Measurements from ENCODE around the gene FBN1. TPM values are rescaled to one million over a fixed set of nuclear protein-coding genes. Genes with fewer than 3 reads are reported as not detected.

Gene FBN1
- total and polyA plus RNA-seq, 2 of the 13 experiments (the other 11 are each of a cell fraction or from before 2014, with no cell fraction given): 1.5 to 3.0 TPM

- no peak for TF ChIP-seq ZNF563 (CRISPR knock-in tag; IDR thresholded peaks at IDR 0.05)
Measured at GRCh38 chr15:48463366-48463880, 182.1 kb downstream of the FBN1 start (continued).

GRCh38 chr15:48462688-48463087 is 182.8 kb downstream of the FBN1 start:
- no peak for FAIRE-seq
- BruUV-seq (replicated peaks): no TSS peak

GRCh38 chr15:48459571-48460442 is 185.7 kb downstream of the FBN1 start:
- Histone ChIP-seq H3K4me3 (replicated peaks in 1 of 3; ENCODE audit: insufficient read depth in 1 of 3, low read depth in 2 of 3, low read length in 3 of 3) (no peak overlapping the region), H3K27ac (ENCODE audit: extremely low read length, insufficient read depth, low read length) (no peak overlapping the region)
- no peak for DNase-seq (ENCODE audit: low spot score)

More at GRCh38 chr15:48462688-48463087, 182.8 kb downstream of the FBN1 start:
- no peaks in the 10 kb centered on the region for H3K27me3 ChIP-seq (ENCODE audit: control insufficient read depth in 1 of 2, insufficient read depth in 2 of 2, low read length in 2 of 2)
- no peaks in the 10 kb centered on the region for H3K9me3 ChIP-seq (ENCODE audit: low read length)
- DNase-seq (ENCODE audit: low spot score) (no peak), ATAC-seq (no peak)
- no peaks in the 10 kb centered on the region for H4K20me1 ChIP-seq (ENCODE audit: insufficient read depth, low read length)
- no peaks in the 10 kb centered on the region for H3K36me3 ChIP-seq (replicated peaks in 1 of 2; ENCODE audit: control insufficient read depth in 1 of 2, insufficient read depth in 2 of 2, low read length in 2 of 2)
- H3K4me3 ChIP-seq (replicated peaks in 1 of 3; ENCODE audit: insufficient read depth in 1 of 3, low read depth in 2 of 3, low read length in 3 of 3): no peak overlapping the region
- in situ Hi-C loops (cut with HindIII; ENCODE audit: extremely low pct_ligation_motif_present, low pct_unique_long_range_greater_than_20kb): no loop called here
- WGBS (ENCODE audit: low lambda C conversion rate): 82% methylated on average over 4 of the region's 4 CpGs
- H2AFZ ChIP-seq (ENCODE audit: low read length): no peak overlapping the region
- TF ChIP-seq IRF2 (CRISPR knock-in tag; IDR thresholded peaks at IDR 0.05): no peak
- intact Hi-C loops (cut with micrococcal nuclease; ENCODE audit: unreplicated experiment): no loop called here
- H3K4me2 ChIP-seq (ENCODE audit: low read depth, low read length): no peak overlapping the region
- CTCF ChIA-PET (ENCODE audit: low intra/inter-chr PET ratio, low total read pairs): no interaction called here
- H3K9ac ChIP-seq (ENCODE audit: insufficient read depth, low read depth, low read length): no peak overlapping the region
- no peaks in the 10 kb centered on the region for H3K79me2 ChIP-seq (ENCODE audit: insufficient read depth, low read length)
- no peak overlapping the region for H3K27ac ChIP-seq (ENCODE audit: extremely low read length, insufficient read depth, low read length)
- no peaks in the 10 kb centered on the region for H3K4me1 ChIP-seq (ENCODE audit: insufficient read depth, low read length)
- POLR2A ChIA-PET: no interaction called here

More at GRCh38 chr15:48459571-48460442, 185.7 kb downstream of the FBN1 start:
- in situ Hi-C loops (cut with HindIII; ENCODE audit: extremely low pct_ligation_motif_present, low pct_unique_long_range_greater_than_20kb) (no loop called here), intact Hi-C loops (cut with micrococcal nuclease; ENCODE audit: unreplicated experiment) (no loop called here)
- no peaks in the 10 kb centered on the region for H3K9me3 ChIP-seq (ENCODE audit: low read length)
- H3K79me2 ChIP-seq (ENCODE audit: insufficient read depth, low read length): no peaks in the 10 kb centered on the region
- no peaks in the 10 kb centered on the region for H4K20me1 ChIP-seq (ENCODE audit: insufficient read depth, low read length)
- H3K9ac ChIP-seq (ENCODE audit: insufficient read depth, low read depth, low read length): no peak overlapping the region
- H3K4me1 ChIP-seq (ENCODE audit: insufficient read depth, low read length): no peaks in the 10 kb centered on the region
- ChIA-PET POLR2A (no interaction called here), CTCF (ENCODE audit: low intra/inter-chr PET ratio, low total read pairs) (no interaction called here)
- no peak for ATAC-seq
- no peak for TF ChIP-seq ZNF253 (CRISPR knock-in tag; IDR thresholded peaks at IDR 0.05; ENCODE audit: borderline replicate concordance)
- no peaks in the 10 kb centered on the region for H3K27me3 ChIP-seq (ENCODE audit: control insufficient read depth in 1 of 2, insufficient read depth in 2 of 2, low read length in 2 of 2)
- no peak for FAIRE-seq
- no peaks in the 10 kb centered on the region for H3K36me3 ChIP-seq (replicated peaks in 1 of 2; ENCODE audit: control insufficient read depth in 1 of 2, insufficient read depth in 2 of 2, low read length in 2 of 2)
- WGBS (ENCODE audit: low lambda C conversion rate): 78% methylated on average over 7 of the region's 7 CpGs
- no TSS peak for BruUV-seq (replicated peaks)
- no peak overlapping the region for H3K4me2 ChIP-seq (ENCODE audit: low read depth, low read length)
- H2AFZ ChIP-seq (ENCODE audit: low read length): no peak overlapping the region
